SU-DHL-6 (cell line): ENCODE data around the gene PXN.

Source experiments
- CTCF ChIP-seq: fragments of 200-600 bp; sonication (generic); IDR thresholded peaks from one replicate; pipeline ENCODE4 v1.5.1; 2017; ENCODE audit warnings: antibody characterized with exemption, mild to moderate bottlenecking, low read length, moderate library complexity; ENCODE audit not compliant: insufficient read depth, poor library complexity, severe bottlenecking
- EZH2phosphoT487 ChIP-seq: fragments of 200-600 bp; sonication (generic), shearing (Covaris generic); conservative IDR thresholded peaks from 2 replicates; pipeline ENCODE4 v1.6.1; 2018; ENCODE audit warnings: mild to moderate bottlenecking, antibody characterized with exemption, low read length, moderate library complexity, mixed read lengths

GRCh38 chr12:120183211-120183631 is 82.3 kb downstream of the PXN start:
- TF ChIP-seq CTCF: no peak
- TF ChIP-seq EZH2phosphoT487: no peak
